Cardiac muscle cell (in vitro differentiated cells and primary cell): ENCODE results near the gene SLC25A29. TPM values are rescaled to one million over a fixed set of nuclear protein-coding genes. Genes with fewer than 3 reads are reported as not detected.
"Not testable (repeated sequence)": the region's sequence is repeated elsewhere in the genome, so short reads cannot be mapped to it uniquely, and the experiment has no call there.

Source experiments
- DNase-seq, 2 donors: peaks; one replicate each; pipeline versions ENCODE4 v3.0.0 to v3.0.0-alpha.2; 2010 to 2017; ENCODE audit warnings: low read depth in 1 of 2, low spot score in 1 of 2
- H3K27ac ChIP-seq: fragments of 200-600 bp; sonication (generic); 2 replicates; pipeline ENCODE4 v1.5.1; 2016
- H3K27me3 ChIP-seq: fragments of 200-600 bp; sonication (generic); 2 replicates; pipeline ENCODE4 v1.6.0; 2016; ENCODE audit warnings: control low read depth
- H3K36me3 ChIP-seq: fragments of 200-600 bp; sonication (generic); 2 replicates; pipeline ENCODE4 v1.5.1; 2016; ENCODE audit warnings: control low read depth
- H3K4me1 ChIP-seq: fragments of 200-600 bp; sonication (generic); 2 replicates; pipeline ENCODE4 v1.8.1; 2017; ENCODE audit warnings: low read depth, mild to moderate bottlenecking, mixed run types
- H3K4me3 ChIP-seq: fragments of 200-600 bp; sonication (generic); 2 replicates; pipeline ENCODE4 v1.5.1; 2016; ENCODE audit warnings: mild to moderate bottlenecking
- H3K9me3 ChIP-seq: fragments of 200-600 bp; sonication (generic); 2 replicates; pipeline ENCODE4 v1.5.1; 2017; ENCODE audit warnings: low read depth, mild to moderate bottlenecking, control low read depth
- polyA plus RNA-seq: library from polyadenylated mRNA; unstranded; fragments of >200 nt; fragmentation: Nextera tagmentation; extraction: Ambion mirVana; gene quantifications from 2 replicates; pipeline ENCODE4 v1.2.1, GENCODE V29; 2016
- total RNA-seq: library from RNA; depleted of rRNA; stranded (reverse); fragments of >200 nt; gene quantifications from 2 replicates; pipeline ENCODE4 v1.2.3, GENCODE V29; 2016
- TF ChIP-seq, protein P1 (sequence below): IDR thresholded peaks from 2 replicates; pipeline ENCODE4 v1.5.1; 2012; ENCODE audit warnings: low read depth, mild to moderate bottlenecking, low read length

SLC25A29 gene
- total and polyA plus RNA-seq, 2 experiments from 2014 or later = 49.4 to 125 TPM

DNA sequence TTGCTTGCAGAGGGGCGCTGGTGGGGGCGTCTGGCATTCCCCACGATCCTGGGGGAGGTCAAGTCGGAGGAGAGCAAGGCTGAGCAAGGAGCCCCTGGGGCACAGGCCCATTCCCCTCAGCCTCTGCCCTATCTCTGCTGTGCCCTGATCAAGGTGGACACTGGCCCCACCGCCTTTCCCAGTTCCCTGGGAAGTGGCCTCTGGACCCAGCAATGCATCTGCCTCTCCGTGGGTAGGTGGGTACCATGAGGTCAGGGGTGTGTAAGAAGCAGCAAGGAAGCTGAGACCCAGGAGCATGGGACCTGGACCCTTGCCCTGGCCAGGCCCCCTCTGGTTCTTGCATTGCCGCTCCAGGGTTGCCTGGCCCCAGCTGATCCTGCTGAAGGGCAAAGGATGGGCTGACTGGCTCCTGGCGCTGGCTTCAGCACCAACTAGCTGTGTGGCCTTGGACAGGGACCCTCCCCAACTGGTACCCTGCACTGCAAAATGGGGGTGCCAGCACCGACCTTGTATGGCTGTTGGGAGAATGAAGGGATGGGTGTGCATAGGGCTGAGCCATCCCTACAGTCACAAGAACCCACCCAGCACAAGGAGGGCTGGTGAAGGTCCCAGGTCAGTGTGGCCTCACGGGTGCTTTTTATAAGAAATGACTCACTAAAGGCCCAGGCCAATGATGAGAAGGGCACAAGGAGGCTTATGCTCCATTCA lies 19.6 kb downstream of the SLC25A29 start:
- TF ChIP-seq, protein P1, sequence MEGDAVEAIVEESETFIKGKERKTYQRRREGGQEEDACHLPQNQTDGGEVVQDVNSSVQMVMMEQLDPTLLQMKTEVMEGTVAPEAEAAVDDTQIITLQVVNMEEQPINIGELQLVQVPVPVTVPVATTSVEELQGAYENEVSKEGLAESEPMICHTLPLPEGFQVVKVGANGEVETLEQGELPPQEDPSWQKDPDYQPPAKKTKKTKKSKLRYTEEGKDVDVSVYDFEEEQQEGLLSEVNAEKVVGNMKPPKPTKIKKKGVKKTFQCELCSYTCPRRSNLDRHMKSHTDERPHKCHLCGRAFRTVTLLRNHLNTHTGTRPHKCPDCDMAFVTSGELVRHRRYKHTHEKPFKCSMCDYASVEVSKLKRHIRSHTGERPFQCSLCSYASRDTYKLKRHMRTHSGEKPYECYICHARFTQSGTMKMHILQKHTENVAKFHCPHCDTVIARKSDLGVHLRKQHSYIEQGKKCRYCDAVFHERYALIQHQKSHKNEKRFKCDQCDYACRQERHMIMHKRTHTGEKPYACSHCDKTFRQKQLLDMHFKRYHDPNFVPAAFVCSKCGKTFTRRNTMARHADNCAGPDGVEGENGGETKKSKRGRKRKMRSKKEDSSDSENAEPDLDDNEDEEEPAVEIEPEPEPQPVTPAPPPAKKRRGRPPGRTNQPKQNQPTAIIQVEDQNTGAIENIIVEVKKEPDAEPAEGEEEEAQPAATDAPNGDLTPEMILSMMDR = no peak
- H3K27ac ChIP-seq = no peak overlapping the region
- H3K27me3 ChIP-seq = no peaks in the 10 kb centered on the region
- H3K9me3 ChIP-seq = no peaks in the 10 kb centered on the region
- no peaks in the 10 kb centered on the region for H3K36me3 ChIP-seq
- H3K4me3 ChIP-seq = no peak overlapping the region
- peaks cover 19% of the 10 kb centered on the region for H3K4me1 ChIP-seq
- DNase-seq = no peak

DNA sequence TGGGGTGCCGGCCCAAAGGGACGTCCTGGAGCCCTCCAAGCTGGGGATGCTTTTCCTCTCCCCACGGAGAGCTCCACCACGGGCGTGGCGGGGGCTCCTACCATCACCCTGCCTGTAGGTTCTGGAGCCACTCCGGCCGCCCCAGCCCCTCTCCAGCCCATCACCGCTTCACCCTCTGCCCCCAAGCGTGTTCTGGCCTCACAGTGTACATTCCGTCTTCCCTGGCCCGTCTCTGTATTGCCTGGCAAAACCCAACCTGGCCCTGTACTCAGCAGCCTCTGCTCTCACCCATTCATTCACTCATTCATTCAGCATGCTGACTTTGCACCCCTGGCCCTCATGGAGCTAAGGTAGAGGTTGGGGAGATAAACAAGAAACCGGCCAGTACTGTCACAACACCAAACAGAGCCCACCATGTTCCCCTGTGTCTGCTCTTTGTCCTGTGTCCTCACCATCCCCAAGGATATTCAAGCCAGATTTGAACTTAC lies 20.3 kb downstream of the SLC25A29 start:
- no peak for DNase-seq
- Histone ChIP-seq H3K27me3 (no peaks in the 10 kb centered on the region), H3K36me3 (no peaks in the 10 kb centered on the region), H3K4me3 (peak overlapping the region; percentile 38), H3K27ac (no peak overlapping the region), H3K9me3 (no peaks in the 10 kb centered on the region), H3K4me1 (peaks cover 24% of the 10 kb centered on the region)
- TF ChIP-seq, protein P1 = no peak

DNA sequence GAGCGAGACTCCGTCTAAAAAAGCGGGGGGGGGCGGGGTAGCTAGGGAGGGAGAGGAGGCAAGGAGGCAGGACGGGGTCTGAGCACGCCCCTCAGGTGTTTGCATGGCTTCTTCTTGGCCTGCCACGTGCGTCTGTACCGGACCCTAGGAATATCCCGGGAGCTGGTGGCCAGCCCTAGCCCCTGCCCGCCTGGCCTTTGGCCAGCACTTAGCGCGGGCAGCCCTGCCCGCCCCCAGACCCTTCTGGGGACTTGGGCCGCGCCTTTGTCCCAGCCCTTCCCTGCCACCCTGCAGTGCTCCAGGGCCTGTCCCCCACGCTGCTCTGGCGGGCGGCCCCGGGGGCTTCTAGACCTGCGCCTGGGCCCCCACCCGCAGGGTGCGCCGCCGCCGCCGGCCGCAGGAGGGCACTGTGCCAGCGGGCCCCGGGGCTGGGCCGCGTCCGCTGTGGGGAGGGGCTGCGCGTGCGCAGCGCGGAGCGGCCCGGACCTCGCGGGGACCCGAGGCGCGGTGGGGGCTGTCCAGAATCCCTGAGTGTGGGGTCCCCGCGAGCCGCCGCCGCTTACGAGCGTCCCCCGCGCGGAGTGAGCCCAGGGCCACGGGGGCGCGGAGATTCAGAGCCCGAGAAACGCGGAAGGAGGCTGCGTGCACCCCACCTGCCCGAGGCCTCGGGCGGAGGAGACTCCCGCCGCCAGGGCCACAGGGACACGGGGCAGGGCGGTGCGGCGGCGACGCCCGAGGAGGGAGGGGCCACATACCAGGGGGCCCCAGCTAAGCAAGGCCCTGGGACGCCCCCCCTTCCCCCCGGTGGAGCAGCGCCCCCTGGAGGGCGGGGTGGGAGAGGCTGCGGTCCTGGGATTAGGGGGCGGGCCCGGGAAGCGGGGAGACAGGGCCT lies 21.0 kb downstream of the SLC25A29 start:
- Histone ChIP-seq H3K36me3 (no peaks in the 10 kb centered on the region), H3K4me1 (peaks cover 23% of the 10 kb centered on the region), H3K9me3 (no peaks in the 10 kb centered on the region), H3K4me3 (peak overlapping the region; percentile 38), H3K27ac (peak overlapping the region; percentile 4), H3K27me3 (no peaks in the 10 kb centered on the region)
- TF ChIP-seq, protein P1 = peak; percentile 78
- DNase-seq = peak; percentile 64 to 81

DNA sequence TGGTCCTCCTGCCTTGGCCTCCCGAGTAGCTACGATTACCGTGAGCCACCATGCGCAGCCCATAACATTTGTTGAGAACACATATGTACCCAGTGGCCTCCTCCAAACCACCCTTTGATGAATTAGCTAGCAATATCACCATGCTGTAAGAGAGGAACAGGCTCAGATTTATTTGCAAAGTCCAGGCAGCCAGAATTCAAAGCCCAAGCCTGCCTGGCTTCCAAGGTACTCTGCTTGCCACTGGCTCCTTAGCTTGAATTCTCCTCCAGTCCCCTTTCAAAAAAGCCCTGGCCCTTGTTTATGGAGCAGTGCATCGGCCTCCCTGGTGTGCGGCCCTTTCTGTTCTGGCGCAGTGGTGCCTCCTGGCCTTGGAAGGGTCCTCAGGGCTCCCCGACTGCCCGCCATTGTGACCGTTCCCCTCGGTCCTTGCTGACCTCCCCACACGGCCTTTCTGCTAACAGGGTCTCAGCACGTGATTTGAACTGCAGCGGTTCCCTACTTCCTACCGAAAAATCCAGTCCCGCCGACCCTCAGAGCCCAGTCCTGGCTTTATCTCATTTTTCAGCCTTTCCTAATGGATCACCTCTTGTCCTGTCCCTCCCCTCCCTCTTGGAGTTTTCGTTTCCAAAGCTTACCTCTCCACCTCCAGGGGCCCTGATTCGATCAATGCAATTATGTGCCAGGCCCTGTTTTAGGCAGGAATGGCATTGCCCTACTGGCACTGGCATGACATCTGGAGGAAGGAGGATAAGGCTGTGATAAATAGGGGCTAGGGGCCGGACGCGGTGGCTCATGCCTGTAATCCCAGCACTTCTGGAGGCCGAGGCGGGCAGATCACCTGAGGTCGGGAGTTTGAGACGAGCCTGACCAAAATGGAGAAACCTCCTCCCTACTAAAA lies 22.0 kb downstream of the SLC25A29 start:
- Histone ChIP-seq H3K9me3 (no peaks in the 10 kb centered on the region), H3K27ac (no peak overlapping the region), H3K27me3 (no peaks in the 10 kb centered on the region), H3K4me3 (no peak overlapping the region), H3K4me1 (peaks cover 13% of the 10 kb centered on the region), H3K36me3 (no peaks in the 10 kb centered on the region)
- TF ChIP-seq, protein P1 = no peak
- no peak for DNase-seq

DNA sequence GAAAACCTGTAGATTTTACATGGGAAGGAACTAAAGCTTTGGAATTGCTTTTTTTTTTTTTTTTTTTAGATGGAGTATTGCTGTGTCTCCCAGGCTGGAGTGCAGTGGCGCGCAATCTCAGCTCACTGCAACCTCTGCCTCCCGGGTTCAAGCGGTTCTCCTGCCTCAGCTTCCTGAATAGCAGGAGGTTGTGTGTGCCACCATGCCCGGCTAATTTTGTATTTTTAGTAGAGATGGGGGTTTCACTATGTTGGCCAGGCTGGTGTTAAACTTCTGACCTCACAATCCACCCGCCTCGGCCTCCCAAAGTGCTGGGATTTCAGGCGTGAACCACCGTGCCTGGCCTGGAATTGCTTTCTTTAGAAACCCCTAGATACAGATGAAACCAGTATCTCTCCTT lies 22.8 kb downstream of the SLC25A29 start:
- not testable (repeated sequence) for H3K27me3 ChIP-seq, H3K36me3 ChIP-seq, H3K4me3 ChIP-seq, H3K9me3 ChIP-seq, DNase-seq
- peaks cover 12% of the 10 kb centered on the region for H3K4me1 ChIP-seq
- peak overlapping the region; percentile 64 for H3K27ac ChIP-seq
